GM19351 (cell line): Measurements from ENCODE around the gene SNX18.

Experiments
- ATAC-seq: cut with Tn5 transposase; IDR thresholded peaks from one replicate; pipeline ENCODE4 v1.9.1; 2021; ENCODE audit warnings: mild to moderate bottlenecking, moderate library complexity; ENCODE audit not compliant: unreplicated experiment

Gene SNX18

GRCh38 chr5:54538156-54538555 is 20.6 kb downstream of the SNX18 start:
- ATAC-seq = no peak

DNA sequence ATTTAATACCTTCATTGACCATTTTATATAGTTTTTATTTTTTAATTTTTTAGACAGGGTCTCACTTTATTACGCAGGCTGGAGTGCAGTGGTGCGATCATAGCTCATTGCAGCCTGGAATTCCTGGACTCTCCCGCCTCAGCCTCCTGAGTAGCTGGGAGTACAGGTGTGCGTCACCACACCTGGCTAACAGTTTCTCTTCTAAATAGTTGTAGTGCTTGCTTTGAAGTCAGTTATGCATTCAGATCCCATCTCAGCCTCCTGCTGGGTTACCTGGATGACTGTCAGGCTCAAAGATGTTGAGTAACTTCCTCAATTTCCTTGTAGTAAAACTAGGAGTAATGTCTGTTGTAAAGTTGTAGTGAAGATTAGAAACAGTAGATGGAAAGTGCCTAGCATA is 21.4 kb downstream of the SNX18 start:
- no peak for ATAC-seq

- ATAC-seq = no peak
These were observed 22.7 kb downstream of the SNX18 start for GRCh38 chr5:54540286-54540685.

- ATAC-seq = no peak
These were observed 24.5 kb downstream of the SNX18 start for GRCh38 chr5:54541823-54542783.

GRCh38 chr5:54544044-54544443 is 26.5 kb downstream of the SNX18 start:
- ATAC-seq = no peak

DNA sequence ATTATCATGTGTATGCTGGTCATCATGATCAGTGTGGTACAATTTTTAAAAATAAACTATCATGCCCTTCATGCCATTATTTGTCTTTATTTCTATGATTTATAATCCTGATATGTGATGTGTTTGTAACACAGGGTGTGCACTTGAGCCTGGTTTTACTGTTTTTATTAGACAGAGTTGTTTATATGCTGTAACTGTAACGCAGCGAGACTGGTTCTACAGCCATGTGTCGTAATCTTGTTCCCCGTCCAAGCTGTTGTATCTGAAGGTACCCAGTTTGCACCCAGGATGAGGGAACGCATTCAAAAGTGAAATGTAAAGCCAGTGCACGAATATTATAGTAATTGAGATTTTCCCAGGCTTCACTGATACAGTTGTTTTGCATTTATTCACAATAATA is 28.2 kb downstream of the SNX18 start:
- no peak for ATAC-seq

DNA sequence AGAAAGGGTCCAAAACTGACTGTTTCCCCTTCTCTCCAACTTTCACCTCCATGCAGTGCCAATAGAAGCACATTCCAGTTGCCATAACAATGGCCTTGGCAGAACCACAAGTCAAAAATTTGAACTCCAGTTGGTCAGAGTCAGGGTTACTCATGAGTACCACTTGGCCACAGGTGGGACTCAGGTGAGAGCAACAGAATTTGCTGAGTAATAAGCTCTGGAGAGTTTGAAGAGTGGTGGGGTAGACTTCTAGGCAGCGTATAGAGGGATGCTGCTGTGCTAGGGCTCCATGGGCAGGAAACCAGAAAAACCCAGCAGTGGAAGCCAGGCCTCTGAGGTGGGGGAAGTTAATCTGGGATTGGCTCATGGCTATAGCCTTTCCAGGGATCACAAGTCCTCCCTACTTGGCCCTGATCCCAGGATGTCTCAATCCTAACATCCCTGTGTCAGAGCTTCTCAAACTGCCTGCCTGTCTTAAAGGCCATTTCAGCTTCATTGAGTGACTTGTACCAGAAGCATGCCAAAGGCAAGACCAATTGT is 30.2 kb downstream of the SNX18 start:
- ATAC-seq = no peak

DNA sequence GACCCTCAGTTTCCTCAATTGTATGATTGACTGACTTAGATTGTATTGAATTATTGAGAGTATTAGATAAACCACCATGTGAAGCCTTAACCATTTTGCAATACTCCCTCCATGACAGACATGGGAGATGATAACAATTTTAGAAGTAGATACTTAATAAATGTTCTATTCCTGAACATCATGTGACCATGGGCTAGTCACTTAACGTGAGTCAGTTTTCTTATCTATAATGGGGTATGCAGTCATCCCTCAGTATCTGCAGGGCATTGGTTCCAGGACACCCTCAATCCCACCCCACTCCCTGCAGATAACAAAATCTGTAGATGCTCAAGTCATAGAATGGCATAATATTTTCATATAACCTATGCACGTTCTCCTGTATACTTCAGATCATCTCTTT is 31.0 kb downstream of the SNX18 start:
- no peak for ATAC-seq

DNA sequence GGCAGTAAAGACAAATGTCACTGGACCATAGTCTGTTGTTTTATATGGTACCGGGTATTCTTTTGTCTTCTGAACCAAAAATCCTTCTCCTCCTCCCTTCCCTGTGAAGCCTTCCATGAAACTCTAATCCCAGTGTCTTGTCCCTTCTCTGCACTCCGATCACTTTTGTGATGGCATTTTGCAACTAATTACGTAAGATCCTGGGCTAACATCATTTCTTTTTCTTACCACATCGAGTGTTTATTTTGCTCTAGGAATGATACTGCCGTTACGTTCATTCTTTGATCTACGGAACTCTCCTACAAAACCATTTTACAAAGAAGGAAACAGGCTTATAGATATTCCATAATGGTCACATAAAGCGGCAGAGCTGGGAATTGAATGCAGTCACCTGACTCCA is 33.7 kb downstream of the SNX18 start:
- ATAC-seq = no peak

DNA sequence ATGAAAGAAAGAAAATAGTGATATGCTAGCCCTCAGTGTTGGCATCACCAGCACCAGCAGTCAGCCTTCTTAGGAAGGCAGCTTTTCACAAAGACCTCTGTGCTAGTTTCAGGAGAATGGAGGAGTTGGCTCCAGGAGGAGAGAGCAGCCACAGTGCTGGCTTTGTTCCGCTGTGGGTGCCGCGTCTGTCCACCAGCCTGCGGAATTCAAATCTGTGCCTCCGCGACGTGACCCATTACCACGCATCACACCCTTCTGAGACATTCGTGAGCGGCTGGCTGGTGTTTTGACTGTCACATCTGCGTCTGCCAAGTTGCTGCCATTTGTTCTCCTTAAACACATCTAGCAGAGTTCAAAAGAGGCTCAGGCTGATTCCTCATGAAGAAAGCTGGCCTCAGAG is 34.4 kb downstream of the SNX18 start:
- no peak for ATAC-seq

GRCh38 chr5:54552446-54552845 is 34.9 kb downstream of the SNX18 start:
- ATAC-seq = no peak

GRCh38 chr5:54553659-54554207 is 36.2 kb downstream of the SNX18 start:
- no peak for ATAC-seq

DNA sequence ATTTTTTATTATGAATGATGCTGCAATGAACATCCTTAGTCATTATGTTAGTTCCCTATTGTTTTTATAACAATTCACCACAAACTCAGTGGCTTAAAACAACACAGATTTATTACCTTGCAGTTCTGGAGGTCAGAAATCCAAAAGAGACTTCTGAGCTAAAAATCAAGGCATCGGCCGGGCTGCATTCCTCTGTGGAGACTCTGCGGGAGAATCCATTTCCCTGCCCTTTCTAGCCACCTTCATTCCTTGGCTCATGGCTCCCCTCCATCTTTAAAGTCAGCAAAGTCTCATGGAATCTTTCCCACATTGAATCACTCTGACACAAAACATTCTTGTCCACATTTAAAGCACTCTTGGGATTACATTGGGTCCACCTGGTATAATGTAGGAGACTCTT is 38.6 kb downstream of the SNX18 start:
- no peak for ATAC-seq

- ATAC-seq = no peak
These were observed 40.8 kb downstream of the SNX18 start for GRCh38 chr5:54558362-54558761.

DNA sequence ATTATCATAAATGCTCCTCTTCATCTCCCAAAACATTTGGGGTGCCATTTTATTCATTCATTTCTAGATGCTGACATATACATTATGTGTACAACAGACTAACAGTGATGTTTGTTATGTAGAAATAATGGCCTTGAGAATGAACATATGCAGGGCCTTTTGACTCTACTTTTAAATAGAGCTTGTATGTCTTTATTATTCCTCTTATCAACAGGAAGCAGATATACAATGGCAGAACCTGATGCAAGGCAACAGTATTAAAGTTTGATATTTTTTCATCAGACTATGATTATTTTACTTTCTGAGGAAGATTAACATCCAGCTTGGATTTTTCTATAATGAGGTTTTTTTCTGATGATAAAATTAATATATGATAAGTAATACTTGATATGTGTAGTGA is 44.1 kb downstream of the SNX18 start:
- ATAC-seq = no peak

GRCh38 chr5:54563083-54563761 is 45.7 kb downstream of the SNX18 start:
- no peak for ATAC-seq

- ATAC-seq = no peak
These were observed 50.4 kb downstream of the SNX18 start for GRCh38 chr5:54567996-54568395.

DNA sequence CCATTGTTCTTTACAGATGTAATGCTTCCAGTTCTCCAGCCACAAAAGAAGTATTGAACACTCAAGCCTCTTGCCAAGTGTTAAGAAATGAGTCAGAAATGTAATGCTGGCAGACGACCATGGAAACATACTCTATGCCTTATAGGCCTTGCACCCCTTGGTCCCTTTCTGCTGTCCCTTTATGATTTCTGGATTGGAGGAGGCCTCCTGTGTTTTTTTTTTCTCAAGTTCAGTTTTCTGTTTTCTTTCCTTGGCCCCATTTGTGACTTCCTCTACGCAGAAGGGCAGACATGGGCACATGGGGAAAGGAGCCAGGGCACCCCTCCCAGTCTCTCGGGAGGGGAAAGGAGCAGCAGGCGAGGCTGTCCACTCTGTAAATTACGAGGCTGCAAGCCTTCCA is 53.4 kb downstream of the SNX18 start:
- no peak for ATAC-seq

- ATAC-seq = no peak
These were observed 53.9 kb downstream of the SNX18 start for GRCh38 chr5:54571462-54571861.

- no peak for ATAC-seq
These were observed 56.4 kb downstream of the SNX18 start for GRCh38 chr5:54573812-54574489.

DNA sequence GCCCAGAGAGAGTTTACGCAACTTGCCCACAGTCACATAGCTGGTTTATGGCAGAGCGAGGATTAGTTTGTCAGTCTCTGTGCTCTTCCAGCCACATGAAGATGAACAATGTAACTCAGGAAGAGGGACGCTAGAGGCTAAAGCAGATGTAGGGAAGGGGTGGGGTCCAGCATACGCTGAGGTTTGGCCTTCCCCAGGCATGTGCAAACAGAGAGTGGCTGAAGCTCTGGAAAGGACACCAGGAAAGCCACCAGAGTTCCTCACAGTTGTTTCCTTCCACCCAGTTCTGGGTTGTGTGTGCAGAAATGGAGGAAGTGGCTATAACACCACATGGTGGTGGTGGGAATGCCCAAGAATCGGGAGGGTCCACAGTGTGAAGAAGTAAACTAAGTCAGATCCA is 60.0 kb downstream of the SNX18 start:
- ATAC-seq = no peak
